Measurements from ENCODE around the gene PDE11A.
A peak's percentile ranks its signal among the peaks of the same experiment; 100 is the strongest.

Gene PDE11A

DNA sequence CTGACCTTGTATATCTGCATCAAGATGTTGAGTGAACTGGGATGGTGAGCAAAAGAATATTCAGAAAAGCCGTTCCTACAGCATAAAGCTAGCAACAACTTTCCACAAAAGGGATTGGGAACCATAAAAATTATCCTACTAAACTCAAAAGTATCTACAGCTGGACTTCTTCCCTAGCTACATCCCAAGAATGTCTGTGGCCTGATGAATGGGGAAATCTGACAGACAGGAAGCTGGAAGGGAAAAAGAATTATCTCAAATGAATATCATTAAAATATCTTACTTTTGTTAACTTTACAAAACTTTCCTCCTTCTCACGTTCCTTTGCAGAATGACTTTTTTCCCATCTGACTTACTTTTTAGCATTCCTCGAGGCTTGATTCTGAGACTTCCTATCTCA, 150.9 kb downstream of the PDE11A start:
- no peak for DNase-seq

DNA sequence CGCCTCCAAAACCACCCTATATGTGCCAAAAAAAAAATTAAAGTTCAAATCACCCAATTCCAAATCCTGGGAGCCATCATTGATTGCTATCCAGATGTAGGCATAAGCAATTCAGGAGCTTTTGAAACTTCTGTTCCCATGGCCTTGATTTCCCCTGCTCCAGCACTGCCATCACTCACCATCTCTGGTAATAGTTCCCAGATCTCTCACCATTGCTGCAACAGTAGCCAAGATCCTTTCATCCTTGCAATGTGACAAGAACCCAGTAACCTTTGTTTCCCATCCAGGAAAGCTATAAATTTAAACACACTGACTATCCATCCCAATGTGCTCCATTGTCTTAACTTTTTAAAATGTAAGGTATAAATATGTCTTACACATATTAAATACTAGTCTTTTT, 155.4 kb downstream of the PDE11A start:
- DNase-seq, result no peak

GRCh38 chr2:177916342-177916741, 156.2 kb downstream of the PDE11A start:
- DNase-seq, result no peak

DNA sequence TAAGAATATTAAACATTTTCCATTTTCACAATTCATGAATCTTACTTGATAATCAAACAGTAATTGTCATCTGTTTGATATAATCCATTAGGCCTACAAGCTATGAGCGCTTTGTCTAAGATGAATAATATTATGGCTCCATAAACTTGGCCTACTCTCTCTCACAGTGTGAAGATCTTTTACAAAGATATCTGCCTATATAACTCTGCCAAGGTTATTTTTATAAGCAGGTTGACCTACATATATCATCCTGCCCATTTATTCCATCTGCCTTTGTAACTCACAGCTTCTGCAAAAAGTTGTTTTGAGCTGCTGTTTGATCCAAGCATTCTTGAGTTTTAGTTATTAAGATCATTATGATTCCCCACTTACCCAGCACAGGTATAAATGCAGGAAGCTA, 158.3 kb downstream of the PDE11A start:
- DNase-seq, result no peak

- no peak for DNase-seq
Measured at GRCh38 chr2:177909962-177910361, 162.6 kb downstream of the PDE11A start.

GRCh38 chr2:177908824-177909223, 163.8 kb downstream of the PDE11A start:
- DNase-seq, result no peak

DNA sequence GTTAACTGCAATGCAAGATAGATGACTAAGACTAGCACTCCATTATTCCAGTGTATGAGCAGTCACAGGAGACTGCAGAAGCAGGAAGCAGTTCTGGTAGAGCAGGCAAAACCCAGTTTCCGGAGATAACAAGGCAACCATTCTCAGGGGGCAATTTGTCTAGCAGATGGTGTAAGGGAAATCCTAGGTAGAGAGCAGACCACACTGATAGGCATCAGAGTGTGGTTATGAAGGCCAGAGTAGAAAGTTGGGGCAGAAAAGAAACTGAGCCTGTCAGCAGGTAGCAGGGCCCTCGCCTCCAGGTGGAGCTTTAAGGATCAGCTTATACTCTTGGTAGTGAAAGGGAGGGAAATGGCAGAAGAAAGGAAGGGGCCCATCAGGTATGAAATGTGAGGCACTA, 164.4 kb downstream of the PDE11A start:
- DNase-seq, result no peak

GRCh38 chr2:177906041-177906718, 166.4 kb downstream of the PDE11A start:
- DNase-seq, result peak; percentile 84

- no peak for DNase-seq
Measured at GRCh38 chr2:177905640-177906039, 166.9 kb downstream of the PDE11A start.

DNA sequence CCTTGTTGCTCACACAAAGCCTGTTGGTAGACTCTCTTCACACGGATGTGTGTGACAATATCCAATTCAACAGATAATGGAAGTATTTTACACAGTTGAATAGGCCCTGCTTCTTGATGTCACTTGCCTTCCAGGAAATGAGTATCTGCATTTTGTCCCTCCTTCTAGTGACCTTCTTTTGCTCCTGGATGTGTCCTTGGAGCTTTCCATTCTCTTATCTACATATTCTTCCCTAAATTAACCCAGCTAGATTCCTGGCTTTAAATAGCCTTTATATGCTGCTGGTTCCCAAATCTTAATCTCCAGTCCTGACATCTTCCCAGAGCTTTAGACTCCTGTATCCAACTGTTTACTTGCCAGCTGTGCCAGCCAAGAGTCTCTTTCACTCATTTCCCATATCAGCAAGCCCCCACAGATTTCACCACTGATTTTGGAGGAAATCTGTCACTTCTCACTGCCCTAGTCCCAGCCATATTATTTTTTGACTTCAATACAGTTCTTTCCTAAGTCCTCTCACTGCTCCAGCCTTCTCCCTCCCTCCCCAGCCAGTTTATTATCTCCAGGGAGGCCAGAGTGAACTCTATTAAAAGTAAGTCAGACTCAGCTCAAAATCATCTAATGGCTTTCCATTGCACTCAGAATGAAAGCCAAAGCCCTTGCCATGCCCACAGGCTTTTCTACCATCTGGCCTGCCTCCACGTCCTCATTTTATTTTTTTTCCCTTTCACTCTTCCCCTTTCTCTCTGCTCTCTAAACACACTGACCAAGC, 170.0 kb downstream of the PDE11A start:
- no peak for DNase-seq

DNA sequence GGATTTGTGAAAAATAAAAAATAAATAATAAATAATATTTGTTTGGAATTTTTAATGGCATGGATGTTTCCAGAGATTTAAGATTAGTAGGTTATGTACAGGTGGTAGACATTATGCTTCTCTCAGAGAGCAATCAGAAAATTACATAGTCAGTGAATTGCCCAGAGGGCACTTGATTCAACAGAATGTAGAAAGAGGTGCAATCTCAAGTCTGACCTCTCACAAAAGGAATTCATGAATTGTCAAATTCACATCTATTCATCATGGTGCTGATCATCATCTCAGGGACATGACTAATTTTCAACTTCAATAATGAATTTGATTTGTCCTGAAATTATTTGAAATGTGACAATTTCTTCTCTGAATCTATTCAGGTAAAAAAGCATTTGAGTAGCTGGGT, 172.5 kb downstream of the PDE11A start:
- no peak for DNase-seq

GRCh38 chr2:177897278-177897677, 175.3 kb downstream of the PDE11A start:
- no peak for DNase-seq

DNA sequence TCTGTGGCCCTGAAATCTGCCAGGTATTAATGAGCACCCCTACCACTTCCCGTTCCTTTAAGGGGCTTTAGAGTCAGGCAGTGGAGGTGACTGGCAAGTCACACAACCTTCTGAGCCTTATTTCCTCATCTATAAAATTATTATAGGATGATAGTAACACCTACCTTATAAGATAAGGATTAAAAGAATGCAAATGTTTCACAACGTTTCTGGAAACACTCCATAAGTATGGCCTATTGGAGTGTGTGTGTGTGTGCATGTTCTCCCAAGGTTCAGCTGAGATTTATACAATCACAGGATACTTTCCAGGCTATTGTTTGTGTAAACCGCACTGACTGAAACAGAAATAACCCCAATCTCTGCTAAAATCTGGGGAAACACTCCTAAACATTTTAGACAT, 176.0 kb downstream of the PDE11A start:
- DNase-seq, result no peak

DNA sequence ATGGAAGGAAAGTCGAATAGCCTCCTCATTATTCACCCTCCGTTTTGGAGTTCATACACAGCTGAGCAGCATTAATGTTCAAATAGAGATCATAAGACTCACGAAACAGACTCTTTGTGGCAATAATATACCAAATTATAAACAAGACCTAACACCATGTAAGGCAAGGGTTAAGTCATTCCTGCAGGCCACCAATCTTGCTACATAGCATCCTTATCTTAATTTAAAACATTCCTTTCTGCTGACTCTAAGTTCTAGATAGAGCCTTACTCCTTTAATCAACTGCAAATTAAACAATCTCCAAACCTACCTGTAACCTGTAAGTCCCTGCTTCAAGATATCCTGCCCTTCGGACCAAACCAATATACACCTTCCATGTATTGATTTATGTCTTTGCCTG, 178.0 kb downstream of the PDE11A start:
- DNase-seq, result no peak

GRCh38 chr2:177893880-177894279, 178.7 kb downstream of the PDE11A start:
- DNase-seq, result no peak

GRCh38 chr2:177891533-177891932, 181.0 kb downstream of the PDE11A start:
- DNase-seq, result no peak

- DNase-seq, result no peak
Measured at GRCh38 chr2:177889818-177890460, 182.6 kb downstream of the PDE11A start.

DNA sequence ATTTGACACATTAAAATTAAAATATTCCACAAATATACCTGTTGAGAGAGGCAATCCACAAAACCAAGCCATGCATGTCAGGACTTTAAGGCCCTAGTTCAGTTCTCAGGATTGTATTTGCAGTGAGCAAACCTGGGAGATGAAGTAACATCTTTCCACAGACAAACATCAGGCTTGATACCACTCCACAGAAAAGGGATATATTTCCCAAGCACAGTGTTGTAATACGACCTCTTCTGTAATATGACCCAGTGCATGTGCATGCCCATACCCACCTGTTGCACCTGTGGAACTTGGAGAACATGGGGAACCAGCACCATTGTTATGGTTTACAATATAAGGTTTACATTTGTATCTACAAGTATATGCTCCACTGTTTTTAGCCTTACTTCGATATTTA, 184.0 kb downstream of the PDE11A start:
- no peak for DNase-seq

DNA sequence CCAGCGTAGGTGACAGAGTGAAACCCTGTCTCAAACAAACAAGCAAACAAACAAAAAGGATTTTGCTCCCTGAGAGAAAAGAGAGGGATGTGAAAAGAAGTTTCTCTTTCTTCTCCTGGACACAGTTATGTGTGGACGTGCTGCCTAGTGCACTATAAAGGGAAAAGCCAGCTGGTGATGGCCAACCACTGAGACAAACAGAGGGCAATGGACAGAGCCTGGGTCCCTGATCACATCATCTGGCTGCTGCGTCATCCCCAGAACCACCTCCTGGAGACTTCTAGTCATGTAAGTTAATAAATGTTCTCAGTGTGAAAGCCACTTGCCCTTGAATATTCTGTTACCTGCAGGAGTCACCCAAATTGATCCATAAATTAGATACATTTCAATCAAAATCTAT, 184.9 kb downstream of the PDE11A start:
- DNase-seq, result no peak

GRCh38 chr2:177886824-177887223, 185.8 kb downstream of the PDE11A start:
- no peak for DNase-seq

GRCh38 chr2:177885828-177886466, 186.6 kb downstream of the PDE11A start:
- DNase-seq, result no peak

- DNase-seq, result no peak
Measured at GRCh38 chr2:177883177-177883576, 189.4 kb downstream of the PDE11A start.

GRCh38 chr2:177882501-177882900, 190.1 kb downstream of the PDE11A start:
- no peak for DNase-seq

DNA sequence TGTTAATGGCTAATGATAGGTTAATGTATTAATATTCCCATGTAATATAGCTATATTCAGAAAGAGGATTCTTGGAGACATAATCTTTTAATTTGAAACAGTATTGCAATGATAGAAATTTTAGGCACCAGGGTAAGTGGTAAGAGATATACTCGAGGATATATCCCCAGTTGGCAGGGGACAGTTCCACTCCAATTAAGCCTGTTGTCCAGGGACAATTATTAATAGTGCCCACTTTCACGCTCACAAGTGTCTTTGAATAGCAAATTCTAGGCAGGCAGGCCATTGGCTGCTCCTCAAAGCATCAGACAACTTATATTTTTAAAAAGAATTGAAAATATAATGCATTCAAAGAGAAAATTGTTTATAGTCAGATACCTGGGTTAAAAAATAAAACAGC, 190.7 kb downstream of the PDE11A start:
- no peak for DNase-seq
